Breast epithelium (tissue), 4 donors: Measurements from ENCODE around the gene CLEC4F. TPM values are rescaled to one million over a fixed set of nuclear protein-coding genes. Genes with fewer than 3 reads are reported as not detected.
"Not testable (repeated sequence)": the region's sequence is repeated elsewhere in the genome, so short reads cannot be mapped to it uniquely, and the experiment has no call there.

ENCODE experiments used
- DNase-seq, 2 donors: peaks; one replicate each; pipeline ENCODE4 v3.0.0-alpha.2; 2019; ENCODE audit warnings: low spot score in 2 of 2
- H3K27ac ChIP-seq, 2 donors: fragments of 200-600 bp; sonication (generic) in 1 of 2; one replicate each; pipeline ENCODE4 v1.5.1; 2016 to 2019; ENCODE audit warnings: mild to moderate bottlenecking in 1 of 2
- H3K27me3 ChIP-seq, 2 donors: fragments of 200-600 bp; sonication (generic) in 1 of 2; one replicate each; pipeline versions ENCODE4 v1.5.1 to v1.6.0; 2017 to 2019; ENCODE audit warnings: control low read depth in 1 of 2, mild to moderate bottlenecking in 1 of 2
- H3K36me3 ChIP-seq: fragments of 200-600 bp; one replicate; pipeline ENCODE4 v1.5.1; 2019
- H3K4me1 ChIP-seq, 2 donors: fragments of 200-600 bp; sonication (generic); one replicate each; pipeline ENCODE4 v1.5.1; 2016 to 2019; ENCODE audit warnings: control low read depth in 1 of 2
- H3K4me3 ChIP-seq, 3 donors: fragments of 200-600 bp; sonication (generic); 1 replicate in 2 of 3; 2 replicates in 1 of 3; pipeline ENCODE4 v1.5.1; 2016 to 2019; ENCODE audit warnings: mild to moderate bottlenecking in 3 of 3, moderate library complexity in 2 of 3
- H3K9me3 ChIP-seq, 2 donors: fragments of 200-600 bp; sonication (generic) in 1 of 2; one replicate each; pipeline ENCODE4 v1.5.1; 2016 to 2019; ENCODE audit warnings: control low read depth in 1 of 2
- POLR2A ChIP-seq: fragments of 450-650 bp; IDR thresholded peaks from one replicate; pipeline ENCODE4 v1.6.1; 2016; ENCODE audit warnings: antibody characterized with exemption, mild to moderate bottlenecking, moderate library complexity
- POLR2AphosphoS5 ChIP-seq, 3 donors: sonication (generic); formaldehyde crosslinking; IDR thresholded peaks; one replicate each; pipeline ENCODE4 v1.6.1; 2017; ENCODE audit warnings: antibody characterized with exemption in 3 of 3
- intact Hi-C: fragments of 100-400 bp; cut with DNase I; formaldehyde crosslinking; loops from one replicate; pipeline ENCODE4 v1.15.1; 2023; ENCODE audit warnings: low total_unique reads
- total RNA-seq, 3 donors: library from RNA; depleted of rRNA; stranded (reverse); fragments of >200 nt; gene quantifications; one replicate each; pipeline ENCODE4 v1.1.0, GENCODE V29; 2016
- TF ChIP-seq, protein P1 (sequence below), 3 donors: fragments of 450-650 bp; IDR thresholded peaks; one replicate each; pipeline ENCODE4 v1.5.1; 2016 to 2017; ENCODE audit warnings: antibody characterized with exemption in 3 of 3, mild to moderate bottlenecking in 3 of 3, moderate library complexity in 3 of 3

Gene CLEC4F
- total RNA-seq, 3 donors from 2014 or later = 0.88 TPM; not detected in 2

DNA sequence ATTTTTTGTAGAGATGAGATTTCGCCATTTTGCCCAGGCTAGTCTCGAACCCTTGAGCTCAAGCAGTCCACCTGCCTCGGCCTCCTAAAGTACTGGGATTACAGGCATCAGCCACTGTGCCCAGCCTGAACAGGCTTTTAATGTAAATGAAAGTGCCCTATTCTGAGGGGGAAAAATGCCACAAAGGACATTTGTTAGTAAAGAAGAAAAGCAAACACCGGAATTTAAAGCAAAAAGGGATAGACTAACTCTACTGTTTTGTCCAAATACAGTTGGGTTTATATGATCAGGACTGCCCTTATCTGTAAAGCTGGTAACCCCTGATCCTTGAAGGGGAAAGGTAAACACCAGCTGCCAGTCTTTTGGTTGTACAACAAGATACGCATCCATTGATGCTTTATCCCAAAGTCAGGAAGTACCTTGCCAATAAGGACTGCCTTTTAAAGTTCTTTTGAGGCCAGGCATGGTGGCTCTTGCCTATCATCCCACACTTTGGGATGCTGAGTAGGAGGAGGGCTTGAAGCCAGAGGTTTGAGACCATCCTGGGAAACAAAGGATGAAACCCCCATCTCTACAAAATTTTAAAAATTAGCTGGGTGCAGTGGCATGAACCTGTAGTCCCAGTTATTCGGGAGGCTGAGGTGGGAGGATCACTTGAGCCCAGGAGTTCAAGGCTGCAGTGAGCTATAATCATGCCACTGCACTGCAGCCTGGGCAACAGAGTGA lies 13.1 kb downstream of the CLEC4F start:
- Histone ChIP-seq H3K36me3 (no peaks in the 10 kb centered on the region), H3K9me3 (no peaks in the 10 kb centered on the region), H3K27me3 (no peaks in the 10 kb centered on the region), H3K4me3 (no peak overlapping the region), H3K4me1 (no peaks in the 10 kb centered on the region), H3K27ac (no peak overlapping the region)
- DNase-seq = no peak
- intact Hi-C loops = no loop called here
- TF ChIP-seq, protein P1, sequence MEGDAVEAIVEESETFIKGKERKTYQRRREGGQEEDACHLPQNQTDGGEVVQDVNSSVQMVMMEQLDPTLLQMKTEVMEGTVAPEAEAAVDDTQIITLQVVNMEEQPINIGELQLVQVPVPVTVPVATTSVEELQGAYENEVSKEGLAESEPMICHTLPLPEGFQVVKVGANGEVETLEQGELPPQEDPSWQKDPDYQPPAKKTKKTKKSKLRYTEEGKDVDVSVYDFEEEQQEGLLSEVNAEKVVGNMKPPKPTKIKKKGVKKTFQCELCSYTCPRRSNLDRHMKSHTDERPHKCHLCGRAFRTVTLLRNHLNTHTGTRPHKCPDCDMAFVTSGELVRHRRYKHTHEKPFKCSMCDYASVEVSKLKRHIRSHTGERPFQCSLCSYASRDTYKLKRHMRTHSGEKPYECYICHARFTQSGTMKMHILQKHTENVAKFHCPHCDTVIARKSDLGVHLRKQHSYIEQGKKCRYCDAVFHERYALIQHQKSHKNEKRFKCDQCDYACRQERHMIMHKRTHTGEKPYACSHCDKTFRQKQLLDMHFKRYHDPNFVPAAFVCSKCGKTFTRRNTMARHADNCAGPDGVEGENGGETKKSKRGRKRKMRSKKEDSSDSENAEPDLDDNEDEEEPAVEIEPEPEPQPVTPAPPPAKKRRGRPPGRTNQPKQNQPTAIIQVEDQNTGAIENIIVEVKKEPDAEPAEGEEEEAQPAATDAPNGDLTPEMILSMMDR (IDR thresholded peaks at IDR 0.05) = no peak
- TF ChIP-seq POLR2AphosphoS5 (IDR thresholded peaks at IDR 0.05) (no peak), POLR2A (no peak)

DNA sequence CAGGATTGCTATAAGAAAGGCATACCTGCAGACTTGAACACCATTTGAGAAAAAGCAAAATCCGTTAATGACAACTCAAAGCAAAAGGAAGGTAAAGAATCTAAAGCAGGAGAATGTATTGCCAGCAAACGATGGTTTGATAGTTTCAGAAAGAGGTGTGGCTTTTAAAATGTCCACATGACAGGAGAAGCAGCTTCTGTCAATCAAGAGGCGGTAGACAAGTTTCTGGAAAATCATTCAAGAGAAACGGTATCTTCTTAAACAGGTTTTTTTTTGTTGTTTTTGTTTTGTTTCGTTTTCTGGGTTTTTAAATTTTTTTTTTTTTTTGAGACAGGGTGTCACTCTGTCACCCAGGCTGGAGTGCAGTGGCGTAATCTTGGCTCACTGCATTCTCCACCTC lies 13.8 kb downstream of the CLEC4F start:
- H3K27ac ChIP-seq = no peak overlapping the region
- TF ChIP-seq POLR2AphosphoS5 (IDR thresholded peaks at IDR 0.05) (no peak), POLR2A (no peak)
- TF ChIP-seq, protein P1 (IDR thresholded peaks at IDR 0.05) = no peak
- H3K9me3 ChIP-seq = no peaks in the 10 kb centered on the region
- DNase-seq = no peak
- intact Hi-C loops = no loop called here
- no peaks in the 10 kb centered on the region for H3K27me3 ChIP-seq
- H3K4me1 ChIP-seq = no peaks in the 10 kb centered on the region
- no peaks in the 10 kb centered on the region for H3K36me3 ChIP-seq
- H3K4me3 ChIP-seq = no peak overlapping the region

DNA sequence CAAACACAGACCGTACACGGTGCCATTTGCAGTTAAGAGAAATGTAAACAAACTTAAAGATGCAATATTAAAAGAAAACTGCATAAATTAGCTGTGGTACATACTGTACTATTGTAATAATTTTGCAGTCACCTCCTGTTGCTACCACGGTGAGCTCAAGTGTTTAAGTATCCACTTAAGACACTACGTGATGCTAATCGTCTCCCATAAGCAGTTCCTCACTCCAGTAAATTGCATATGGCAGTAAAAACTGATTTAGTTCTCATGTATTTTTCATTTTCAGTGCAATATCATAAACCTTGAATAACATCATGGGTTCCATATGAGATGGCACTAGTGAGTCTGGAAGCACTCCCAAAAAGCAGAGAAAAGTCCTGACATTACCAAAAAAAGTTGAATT lies 14.4 kb downstream of the CLEC4F start:
- H3K4me3 ChIP-seq = no peak overlapping the region
- no peaks in the 10 kb centered on the region for H3K27me3 ChIP-seq
- H3K27ac ChIP-seq = no peak overlapping the region
- H3K36me3 ChIP-seq = no peaks in the 10 kb centered on the region
- intact Hi-C loops = no loop called here
- H3K9me3 ChIP-seq = no peaks in the 10 kb centered on the region
- no peaks in the 10 kb centered on the region for H3K4me1 ChIP-seq
- DNase-seq = no peak
- TF ChIP-seq POLR2AphosphoS5 (IDR thresholded peaks at IDR 0.05) (no peak), POLR2A (no peak)
- TF ChIP-seq, protein P1 (IDR thresholded peaks at IDR 0.05) = no peak

GRCh38 chr2:70801607-70802263 lies 18.7 kb downstream of the CLEC4F start:
- no peak overlapping the region for H3K4me3 ChIP-seq
- H3K9me3 ChIP-seq = no peaks in the 10 kb centered on the region
- intact Hi-C loops = no loop called here
- DNase-seq = no peak
- TF ChIP-seq POLR2A (no peak), POLR2AphosphoS5 (IDR thresholded peaks at IDR 0.05) (no peak)
- TF ChIP-seq, protein P1 (IDR thresholded peaks at IDR 0.05) = no peak
- no peaks in the 10 kb centered on the region for H3K27me3 ChIP-seq
- no peaks in the 10 kb centered on the region for H3K36me3 ChIP-seq
- H3K4me1 ChIP-seq = no peaks in the 10 kb centered on the region
- no peak overlapping the region for H3K27ac ChIP-seq

DNA sequence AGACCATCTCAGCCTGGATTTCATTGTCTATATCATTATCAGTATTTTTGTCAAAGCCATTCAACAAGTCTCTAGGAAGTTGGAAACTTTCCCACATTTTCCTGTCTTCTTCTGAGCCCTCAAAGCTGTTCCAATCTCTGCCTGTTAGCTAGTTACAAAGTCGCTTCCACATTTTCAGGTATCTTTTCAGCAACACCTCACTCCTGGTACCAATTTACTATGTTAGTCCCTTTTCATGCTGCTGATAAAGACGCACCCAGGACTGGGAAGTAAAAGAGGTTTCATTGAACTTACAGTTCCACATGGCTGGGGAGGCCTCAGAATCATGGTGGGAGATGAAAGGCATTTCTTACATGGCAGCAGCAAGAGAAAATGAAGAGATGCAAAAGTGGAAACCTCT lies 20.7 kb downstream of the CLEC4F start:
- Histone ChIP-seq H3K36me3 (no peaks in the 10 kb centered on the region), H3K4me1 (no peaks in the 10 kb centered on the region), H3K27me3 (no peaks in the 10 kb centered on the region), H3K4me3 (no peak overlapping the region), H3K27ac (no peak overlapping the region), H3K9me3 (no peaks in the 10 kb centered on the region)
- no peak for DNase-seq
- TF ChIP-seq POLR2AphosphoS5 (IDR thresholded peaks at IDR 0.05) = no peak
- intact Hi-C loops = no loop called here

DNA sequence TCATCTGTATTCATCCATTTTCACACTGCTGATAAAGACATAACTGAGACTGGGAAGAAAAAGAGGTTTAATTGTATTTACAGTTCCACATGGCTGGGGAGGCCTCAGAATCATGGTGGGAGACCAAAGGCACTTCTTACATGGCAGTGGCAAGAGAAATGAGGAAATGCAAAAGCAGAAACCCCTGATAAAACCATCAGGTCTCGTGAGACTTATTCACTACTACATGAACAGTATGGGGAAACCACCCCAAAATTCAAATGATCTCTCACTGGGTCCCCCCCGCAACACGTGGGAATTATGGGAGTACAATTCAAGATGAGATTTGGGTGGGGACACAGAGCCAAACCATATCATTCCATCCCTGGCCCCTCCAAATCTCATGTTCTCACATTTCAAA lies 22.4 kb downstream of the CLEC4F start:
- H3K36me3 ChIP-seq, H3K4me3 ChIP-seq, H3K9me3 ChIP-seq, intact Hi-C loops, H3K27ac ChIP-seq, H3K4me1 ChIP-seq, DNase-seq, H3K27me3 ChIP-seq: not testable (repeated sequence)
